GM18505 (cell line): ENCODE data around the gene COL5A1.
"Not testable (repeated sequence)": the region's sequence is repeated elsewhere in the genome, so short reads cannot be mapped to it uniquely, and the experiment has no call there.

Experiments used
- ATAC-seq: cut with Tn5 transposase; IDR thresholded peaks from one replicate; pipeline ENCODE4 v1.9.1; 2021; ENCODE audit not compliant: unreplicated experiment
- POLR2A ChIP-seq: IDR thresholded peaks from 4 replicates; pipeline ENCODE4 v1.6.1; 2011; ENCODE audit warnings: borderline replicate concordance; ENCODE audit not compliant: insufficient read depth, insufficient read length; ENCODE audit errors: extremely low read depth

The COL5A1 gene

GRCh38 chr9:134709512-134710270 lies 68.1 kb downstream of the COL5A1 start:
- no peak for TF ChIP-seq POLR2A
- no peak for ATAC-seq

- TF ChIP-seq POLR2A, result no peak
- no peak for ATAC-seq
These were observed 68.6 kb downstream of the COL5A1 start for GRCh38 chr9:134710271-134710540.

GRCh38 chr9:134710901-134711300 lies 69.3 kb downstream of the COL5A1 start:
- no peak for TF ChIP-seq POLR2A
- ATAC-seq, result no peak

- no peak for TF ChIP-seq POLR2A
- ATAC-seq, result no peak
These were observed 70.6 kb downstream of the COL5A1 start for GRCh38 chr9:134712243-134712642.

- ATAC-seq, result no peak
- no peak for TF ChIP-seq POLR2A
These were observed 71.3 kb downstream of the COL5A1 start for GRCh38 chr9:134712926-134713325.

- not testable (repeated sequence) for ATAC-seq
These were observed 73.9 kb downstream of the COL5A1 start for GRCh38 chr9:134715536-134715935.

- ATAC-seq, result no peak
- no peak for TF ChIP-seq POLR2A
These were observed 74.5 kb downstream of the COL5A1 start for GRCh38 chr9:134716067-134716466.

- TF ChIP-seq POLR2A, result no peak
- ATAC-seq, result no peak
These were observed 75.5 kb downstream of the COL5A1 start for GRCh38 chr9:134717056-134717455.

- no peak for ATAC-seq
- TF ChIP-seq POLR2A, result no peak
These were observed 76.5 kb downstream of the COL5A1 start for GRCh38 chr9:134717924-134718645.

GRCh38 chr9:134719331-134719730 lies 77.7 kb downstream of the COL5A1 start:
- no peak for ATAC-seq
- TF ChIP-seq POLR2A, result no peak

- ATAC-seq, result no peak
- TF ChIP-seq POLR2A, result no peak
These were observed 78.6 kb downstream of the COL5A1 start for GRCh38 chr9:134720136-134720753.

- ATAC-seq, result no peak
- TF ChIP-seq POLR2A, result no peak
These were observed 79.2 kb downstream of the COL5A1 start for GRCh38 chr9:134720796-134721195.

GRCh38 chr9:134721344-134721743 lies 79.7 kb downstream of the COL5A1 start:
- TF ChIP-seq POLR2A, result no peak
- ATAC-seq, result no peak

GRCh38 chr9:134722120-134722701 lies 80.6 kb downstream of the COL5A1 start:
- ATAC-seq, result no peak
- TF ChIP-seq POLR2A, result no peak

GRCh38 chr9:134723037-134723436 lies 81.4 kb downstream of the COL5A1 start:
- no peak for TF ChIP-seq POLR2A
- no peak for ATAC-seq
